Measurements from ENCODE around the gene GPR17. TPM values are rescaled to one million over a fixed set of nuclear protein-coding genes. Genes with fewer than 3 reads are reported as not detected.

Gene GPR17
- total RNA-seq: not detected

GRCh38 chr2:127645395-127646291 lies at the start of gene GPR17:
Gene GPR17 (plus strand): TSS chr2:127646153. CDS start chr2:127650736, 4,583 bp downstream.
- DNase-seq: no peak
- peaks cover 19% of the 10 kb centered on the region for H3K4me1 Mint-ChIP-seq

GRCh38 chr2:127596311-127597045 lies 49.5 kb upstream of the GPR17 start:
- Mint-ChIP-seq H3K27ac (no peak overlapping the region), H3K9me3 (peaks cover 4% of the 10 kb centered on the region)
- DNase-seq: no peak

More at GRCh38 chr2:127645395-127646291, at the start of gene GPR17:
- Mint-ChIP-seq H3K27me3 (no peaks in the 10 kb centered on the region), H3K36me3 (no peaks in the 10 kb centered on the region), H3K9me3 (no peaks in the 10 kb centered on the region), H3K27ac (no peak within 1 kb of the TSS), H3K4me3 (no peak within 1 kb of the TSS)

GRCh38 chr2:127597046-127597983 lies 48.6 kb upstream of the GPR17 start:
- Mint-ChIP-seq H3K4me1 (peaks cover 3% of the 10 kb centered on the region), H3K27me3 (no peaks in the 10 kb centered on the region), H3K27ac (no peak overlapping the region), H3K4me3 (no peak overlapping the region), H3K36me3 (peaks cover 2% of the 10 kb centered on the region), H3K9me3 (peaks cover 6% of the 10 kb centered on the region)
- DNase-seq: no peak

More at GRCh38 chr2:127596311-127597045, 49.5 kb upstream of the GPR17 start:
- no peak overlapping the region for H3K4me3 Mint-ChIP-seq
- H3K27me3 Mint-ChIP-seq: no peaks in the 10 kb centered on the region
- H3K36me3 Mint-ChIP-seq: no peaks in the 10 kb centered on the region
- peaks cover 3% of the 10 kb centered on the region for H3K4me1 Mint-ChIP-seq

- DNase-seq: no peak
- no peaks in the 10 kb centered on the region for H3K27me3 Mint-ChIP-seq
- H3K9me3 Mint-ChIP-seq: peaks cover 7% of the 10 kb centered on the region
- H3K4me1 Mint-ChIP-seq: peaks cover 3% of the 10 kb centered on the region
- peaks cover 4% of the 10 kb centered on the region for H3K36me3 Mint-ChIP-seq
- no peak overlapping the region for H3K4me3 Mint-ChIP-seq
- no peak overlapping the region for H3K27ac Mint-ChIP-seq
Observed at GRCh38 chr2:127597984-127598380, 48.0 kb upstream of the GPR17 start.

- Mint-ChIP-seq H3K27me3 (no peaks in the 10 kb centered on the region), H3K4me3 (no peak overlapping the region), H3K9me3 (peaks cover 12% of the 10 kb centered on the region), H3K36me3 (peaks cover 5% of the 10 kb centered on the region), H3K27ac (no peak overlapping the region), H3K4me1 (peaks cover 3% of the 10 kb centered on the region)
- no peak for DNase-seq
Observed at GRCh38 chr2:127598711-127599110, 47.2 kb upstream of the GPR17 start.

GRCh38 chr2:127599211-127599610 lies 46.7 kb upstream of the GPR17 start:
- Mint-ChIP-seq H3K27me3 (no peaks in the 10 kb centered on the region), H3K9me3 (peaks cover 12% of the 10 kb centered on the region), H3K4me3 (no peak overlapping the region), H3K27ac (no peak overlapping the region), H3K36me3 (peaks cover 5% of the 10 kb centered on the region), H3K4me1 (peaks cover 3% of the 10 kb centered on the region)
- no peak for DNase-seq

- Mint-ChIP-seq H3K4me1 (peaks cover 8% of the 10 kb centered on the region), H3K36me3 (peaks cover 5% of the 10 kb centered on the region)
- DNase-seq: no peak
Observed at GRCh38 chr2:127604986-127605385, 41.0 kb upstream of the GPR17 start.

GRCh38 chr2:127605691-127606263 lies 40.2 kb upstream of the GPR17 start:
- Mint-ChIP-seq H3K27ac (no peak overlapping the region), H3K4me1 (peaks cover 8% of the 10 kb centered on the region), H3K36me3 (peaks cover 5% of the 10 kb centered on the region), H3K9me3 (peaks cover 12% of the 10 kb centered on the region), H3K27me3 (no peaks in the 10 kb centered on the region), H3K4me3 (no peak overlapping the region)
- no peak for DNase-seq

More at GRCh38 chr2:127604986-127605385, 41.0 kb upstream of the GPR17 start:
- Mint-ChIP-seq H3K27ac (no peak overlapping the region), H3K9me3 (peaks cover 12% of the 10 kb centered on the region), H3K4me3 (no peak overlapping the region), H3K27me3 (no peaks in the 10 kb centered on the region)

- no peak overlapping the region for H3K4me3 Mint-ChIP-seq
- peaks cover 5% of the 10 kb centered on the region for H3K36me3 Mint-ChIP-seq
- H3K9me3 Mint-ChIP-seq: peaks cover 8% of the 10 kb centered on the region
- peaks cover 8% of the 10 kb centered on the region for H3K4me1 Mint-ChIP-seq
- H3K27me3 Mint-ChIP-seq: no peaks in the 10 kb centered on the region
- DNase-seq: no peak
- no peak overlapping the region for H3K27ac Mint-ChIP-seq
Observed at GRCh38 chr2:127606625-127607398, 39.1 kb upstream of the GPR17 start.

GRCh38 chr2:127607399-127607908 lies 38.5 kb upstream of the GPR17 start:
- Mint-ChIP-seq H3K4me1 (peaks cover 8% of the 10 kb centered on the region), H3K36me3 (peaks cover 3% of the 10 kb centered on the region), H3K27me3 (no peaks in the 10 kb centered on the region), H3K9me3 (peaks cover 6% of the 10 kb centered on the region), H3K4me3 (no peak overlapping the region), H3K27ac (no peak overlapping the region)
- DNase-seq: no peak

GRCh38 chr2:127608061-127609030 lies 37.6 kb upstream of the GPR17 start:
- H3K9me3 Mint-ChIP-seq: peaks cover 5% of the 10 kb centered on the region
- H3K27me3 Mint-ChIP-seq: no peaks in the 10 kb centered on the region
- H3K36me3 Mint-ChIP-seq: peaks cover 3% of the 10 kb centered on the region
- H3K27ac Mint-ChIP-seq: no peak overlapping the region
- peaks cover 8% of the 10 kb centered on the region for H3K4me1 Mint-ChIP-seq
- no peak for DNase-seq
- no peak overlapping the region for H3K4me3 Mint-ChIP-seq

- Mint-ChIP-seq H3K4me1 (peaks cover 8% of the 10 kb centered on the region), H3K27ac (no peak overlapping the region), H3K27me3 (no peaks in the 10 kb centered on the region), H3K9me3 (peaks cover 9% of the 10 kb centered on the region), H3K36me3 (peaks cover 3% of the 10 kb centered on the region), H3K4me3 (no peak overlapping the region)
- no peak for DNase-seq
Observed at GRCh38 chr2:127609031-127609751, 36.8 kb upstream of the GPR17 start.
